ENCODE measurements around the gene CCDC83. TPM values are rescaled to one million over a fixed set of nuclear protein-coding genes. Genes with fewer than 3 reads are reported as not detected.

Gene CCDC83
- total RNA-seq, 1 experiment from 2014 or later, result not detected

DNA sequence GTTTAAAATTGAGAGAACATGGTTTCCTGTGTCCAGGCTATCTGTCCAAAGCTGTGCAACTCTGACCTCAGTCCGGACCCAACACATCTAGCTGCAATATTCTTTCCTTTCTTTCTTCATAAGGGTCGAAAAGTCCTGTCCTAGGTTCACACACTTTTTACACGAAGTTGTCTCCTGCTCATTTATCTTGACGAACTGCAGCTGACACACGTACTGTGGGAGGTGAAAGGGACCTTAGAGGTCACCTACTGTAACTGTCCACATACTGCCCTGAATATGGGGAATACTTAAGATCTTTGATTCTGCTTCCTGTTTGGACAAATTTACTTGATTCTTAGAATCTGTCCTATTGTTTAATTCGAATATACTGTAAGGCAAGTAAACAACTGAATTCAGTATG, 105.9 kb downstream of the CCDC83 start:
- TF ChIP-seq, protein P1, sequence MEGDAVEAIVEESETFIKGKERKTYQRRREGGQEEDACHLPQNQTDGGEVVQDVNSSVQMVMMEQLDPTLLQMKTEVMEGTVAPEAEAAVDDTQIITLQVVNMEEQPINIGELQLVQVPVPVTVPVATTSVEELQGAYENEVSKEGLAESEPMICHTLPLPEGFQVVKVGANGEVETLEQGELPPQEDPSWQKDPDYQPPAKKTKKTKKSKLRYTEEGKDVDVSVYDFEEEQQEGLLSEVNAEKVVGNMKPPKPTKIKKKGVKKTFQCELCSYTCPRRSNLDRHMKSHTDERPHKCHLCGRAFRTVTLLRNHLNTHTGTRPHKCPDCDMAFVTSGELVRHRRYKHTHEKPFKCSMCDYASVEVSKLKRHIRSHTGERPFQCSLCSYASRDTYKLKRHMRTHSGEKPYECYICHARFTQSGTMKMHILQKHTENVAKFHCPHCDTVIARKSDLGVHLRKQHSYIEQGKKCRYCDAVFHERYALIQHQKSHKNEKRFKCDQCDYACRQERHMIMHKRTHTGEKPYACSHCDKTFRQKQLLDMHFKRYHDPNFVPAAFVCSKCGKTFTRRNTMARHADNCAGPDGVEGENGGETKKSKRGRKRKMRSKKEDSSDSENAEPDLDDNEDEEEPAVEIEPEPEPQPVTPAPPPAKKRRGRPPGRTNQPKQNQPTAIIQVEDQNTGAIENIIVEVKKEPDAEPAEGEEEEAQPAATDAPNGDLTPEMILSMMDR (conservative IDR thresholded peaks at IDR 0.05), result no peak
- TF ChIP-seq EZH2 (IDR thresholded peaks at IDR 0.05; ENCODE audit: low read depth), result no peak
- intact Hi-C loops (cut with micrococcal nuclease; ENCODE audit: unreplicated experiment), result no loop called here
- BruUV-seq (replicated peaks), result no TSS peak
- H3K27ac ChIP-seq, result no peak overlapping the region
- H3K4me2 ChIP-seq, result no peak overlapping the region
- no peaks in the 10 kb centered on the region for H3K9me3 ChIP-seq (ENCODE audit: insufficient read depth, low read depth)
- peaks cover 15% of the 10 kb centered on the region for H3F3A ChIP-seq (ENCODE audit: insufficient read depth, low read depth)
- no peak overlapping the region for H2AFZ ChIP-seq
- H3K79me2 ChIP-seq (ENCODE audit: low read depth), result no peaks in the 10 kb centered on the region; the same call in 1 of the 2 replicates
- POLR2A ChIA-PET (ENCODE audit: unreplicated experiment), result no interaction called here
- no peaks in the 10 kb centered on the region for H3K27me3 ChIP-seq (ENCODE audit: insufficient read depth, low read depth)
- H3K9me2 ChIP-seq (ENCODE audit: insufficient read depth), result no peaks in the 10 kb centered on the region
- no peak for DNase-seq
- H3K4me3 ChIP-seq, result no peak overlapping the region
- CTCF ChIA-PET, result interaction anchor here (0.6 kb wide), 1 partner anchor 107 kb away, joined by 3 read pairs; no protein-coding TSS in a partner anchor
- H3K4me1 ChIP-seq (replicated peaks; ENCODE audit: insufficient read depth), result no peaks in the 10 kb centered on the region
- peaks cover 53% of the 10 kb centered on the region for H3K36me3 ChIP-seq (ENCODE audit: low read depth)
- no peaks in the 10 kb centered on the region for H4K20me1 ChIP-seq (ENCODE audit: insufficient read depth)

DNA sequence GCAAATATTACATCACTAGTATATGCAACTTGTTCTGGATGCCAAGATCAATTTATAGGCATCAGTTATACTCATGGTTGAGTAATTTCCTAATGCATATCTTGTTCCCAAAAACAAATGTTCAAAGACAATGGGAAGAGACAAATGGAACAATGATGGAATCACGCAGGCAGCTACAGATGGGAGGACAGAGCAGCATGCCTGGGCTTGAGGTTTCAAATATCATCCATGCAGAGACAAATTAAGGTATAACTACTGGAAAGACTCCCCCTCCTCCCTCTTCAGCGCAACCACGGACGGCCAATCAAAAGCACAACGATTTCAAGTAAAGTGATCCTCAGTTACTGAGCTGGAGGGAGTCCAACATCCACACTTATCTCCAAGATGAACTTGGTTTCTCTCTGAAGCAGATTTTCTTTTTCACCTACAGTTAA, 106.8 kb downstream of the CCDC83 start:
- no peak overlapping the region for H3K4me2 ChIP-seq
- H4K20me1 ChIP-seq (ENCODE audit: insufficient read depth), result no peaks in the 10 kb centered on the region
- H3K9me2 ChIP-seq (ENCODE audit: insufficient read depth), result no peaks in the 10 kb centered on the region
- H3K4me1 ChIP-seq (replicated peaks; ENCODE audit: insufficient read depth), result no peaks in the 10 kb centered on the region
- no peak for DNase-seq
- intact Hi-C loops (cut with micrococcal nuclease; ENCODE audit: unreplicated experiment), result no loop called here
- H3K27ac ChIP-seq, result no peak overlapping the region
- no TSS peak for BruUV-seq (replicated peaks)
- TF ChIP-seq, protein P1 (conservative IDR thresholded peaks at IDR 0.05), result no peak
- TF ChIP-seq EZH2 (IDR thresholded peaks at IDR 0.05; ENCODE audit: low read depth), result no peak
- POLR2A ChIA-PET (ENCODE audit: unreplicated experiment), result interaction anchor here (0.6 kb wide), 1 partner anchor 11 kb away, joined by 3 read pairs; no protein-coding TSS in a partner anchor
- H3K9me3 ChIP-seq (ENCODE audit: insufficient read depth, low read depth), result no peaks in the 10 kb centered on the region
- no peaks in the 10 kb centered on the region; the same call in 1 of the 2 replicates for H3K79me2 ChIP-seq (ENCODE audit: low read depth)
- no peaks in the 10 kb centered on the region for H3K27me3 ChIP-seq (ENCODE audit: insufficient read depth, low read depth)
- H3F3A ChIP-seq (ENCODE audit: insufficient read depth, low read depth), result peaks cover 13% of the 10 kb centered on the region
- CTCF ChIA-PET, result no interaction called here
- H2AFZ ChIP-seq, result no peak overlapping the region
- peaks cover 52% of the 10 kb centered on the region for H3K36me3 ChIP-seq (ENCODE audit: low read depth)
- no peak overlapping the region for H3K4me3 ChIP-seq

DNA sequence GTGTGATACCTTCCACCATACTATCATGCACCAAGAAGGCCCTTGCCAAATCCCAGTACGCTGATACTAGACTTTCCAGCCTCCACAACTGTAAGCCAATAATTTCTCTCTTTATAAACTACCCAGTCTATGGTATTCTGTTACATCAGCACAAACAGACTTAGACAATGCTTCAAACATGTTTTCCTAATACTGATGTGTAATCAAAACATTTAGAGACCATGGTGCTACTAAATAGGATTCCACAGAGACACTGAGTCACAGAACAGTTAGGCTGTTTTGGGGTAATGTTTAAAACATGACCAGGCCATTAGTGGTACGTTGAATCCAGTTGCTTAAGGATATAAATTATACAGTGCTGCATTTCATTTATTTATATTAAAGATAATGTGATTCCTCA, 110.0 kb downstream of the CCDC83 start:
- BruUV-seq (replicated peaks), result no TSS peak
- no peak overlapping the region for H3K27ac ChIP-seq
- peaks cover 34% of the 10 kb centered on the region for H3K36me3 ChIP-seq (ENCODE audit: low read depth)
- peaks cover 7% of the 10 kb centered on the region; the same call in 1 of the 2 replicates for H3F3A ChIP-seq (ENCODE audit: insufficient read depth, low read depth)
- no peaks in the 10 kb centered on the region for H3K9me3 ChIP-seq (ENCODE audit: insufficient read depth, low read depth)
- POLR2A ChIA-PET (ENCODE audit: unreplicated experiment), result no interaction called here
- DNase-seq, result no peak
- H3K27me3 ChIP-seq (ENCODE audit: insufficient read depth, low read depth), result no peaks in the 10 kb centered on the region
- no peak overlapping the region for H3K4me2 ChIP-seq
- no peak for TF ChIP-seq EZH2 (IDR thresholded peaks at IDR 0.05; ENCODE audit: low read depth)
- TF ChIP-seq, protein P1 (conservative IDR thresholded peaks at IDR 0.05), result no peak
- CTCF ChIA-PET, result no interaction called here
- H3K4me3 ChIP-seq, result no peak overlapping the region
- H2AFZ ChIP-seq, result no peak overlapping the region
- no peaks in the 10 kb centered on the region for H4K20me1 ChIP-seq (ENCODE audit: insufficient read depth)
- no peaks in the 10 kb centered on the region for H3K4me1 ChIP-seq (replicated peaks; ENCODE audit: insufficient read depth)
- H3K79me2 ChIP-seq (ENCODE audit: low read depth), result peaks cover 5% of the 10 kb centered on the region; the same call in 1 of the 2 replicates
- H3K9me2 ChIP-seq (ENCODE audit: insufficient read depth), result no peaks in the 10 kb centered on the region
- intact Hi-C loops (cut with micrococcal nuclease; ENCODE audit: unreplicated experiment), result no loop called here

Measured in PC-9 (cell line).